CD4-positive, alpha-beta T cell treated with Interleukin-4 for 4 hours (primary cell): ENCODE data around the gene MAD1L1.
A peak's percentile ranks its signal among the peaks of the same experiment; 100 is the strongest.

Experiments
- DNase-seq: peaks from one replicate; pipeline ENCODE4 v3.0.0-alpha.2; 2020

MAD1L1 gene

DNA sequence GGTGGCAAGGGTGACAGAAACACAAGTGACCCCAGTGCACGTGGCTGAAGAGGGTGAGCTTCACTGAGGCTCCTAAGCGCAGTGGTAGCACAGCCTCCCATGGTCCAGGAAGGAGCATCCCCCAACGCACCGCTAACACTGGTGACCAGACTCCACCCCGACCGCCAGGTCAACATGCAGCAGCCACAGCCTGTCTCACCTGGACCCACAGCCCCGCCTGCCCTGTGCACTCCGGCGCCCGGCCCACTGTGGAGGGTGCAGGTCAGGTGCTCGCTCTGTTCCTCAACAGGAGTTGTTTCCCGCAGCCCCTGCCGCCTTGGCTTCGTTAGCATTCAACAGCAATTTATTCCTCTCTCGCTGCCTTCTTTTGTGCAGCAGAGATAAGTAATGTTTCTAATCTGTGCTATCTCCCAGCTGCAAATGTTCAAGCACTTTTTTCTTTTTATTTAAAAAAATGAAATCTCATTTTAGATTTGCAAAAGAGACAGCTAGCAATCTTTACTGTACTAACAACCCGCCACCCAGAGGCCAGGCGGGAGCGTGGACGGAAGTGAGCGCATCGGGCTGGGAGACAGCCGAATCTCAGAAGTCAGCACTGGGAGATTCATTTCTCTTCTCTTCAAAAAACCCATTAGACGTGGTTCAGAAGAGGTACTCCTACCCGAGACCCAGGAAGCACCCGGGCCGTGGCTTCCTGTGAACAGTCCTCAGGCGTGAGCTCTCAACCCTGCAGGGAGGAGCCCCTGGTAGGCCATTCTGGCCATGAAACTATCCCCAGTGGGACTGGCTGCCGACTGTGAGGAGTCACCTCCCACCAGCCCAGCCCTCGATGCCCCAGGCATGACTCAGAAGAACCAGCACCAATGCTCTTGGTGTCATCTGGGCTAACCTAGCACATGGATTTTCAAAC lies 133.4 kb downstream of the MAD1L1 start:
- DNase-seq, result peak; percentile 10

DNA sequence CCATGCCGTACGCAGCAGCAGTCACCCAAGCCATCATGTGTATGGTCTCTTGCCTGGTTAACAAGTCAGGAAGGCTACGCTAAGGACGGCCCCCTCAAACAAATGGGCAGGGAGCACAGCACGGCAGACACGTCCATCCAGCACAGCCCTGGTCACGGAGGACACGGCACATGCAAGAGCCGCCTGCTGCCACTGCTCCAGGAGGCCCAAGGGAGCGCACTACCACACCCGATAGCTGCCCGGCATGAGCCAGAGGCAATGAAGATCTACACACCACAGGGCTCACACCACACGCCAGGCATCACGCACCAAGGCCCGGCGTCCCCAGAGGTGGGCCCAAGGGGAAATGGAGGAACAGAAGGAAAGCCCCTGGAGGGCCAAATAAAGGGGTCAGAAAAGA lies 134.2 kb downstream of the MAD1L1 start:
- no peak for DNase-seq

DNA sequence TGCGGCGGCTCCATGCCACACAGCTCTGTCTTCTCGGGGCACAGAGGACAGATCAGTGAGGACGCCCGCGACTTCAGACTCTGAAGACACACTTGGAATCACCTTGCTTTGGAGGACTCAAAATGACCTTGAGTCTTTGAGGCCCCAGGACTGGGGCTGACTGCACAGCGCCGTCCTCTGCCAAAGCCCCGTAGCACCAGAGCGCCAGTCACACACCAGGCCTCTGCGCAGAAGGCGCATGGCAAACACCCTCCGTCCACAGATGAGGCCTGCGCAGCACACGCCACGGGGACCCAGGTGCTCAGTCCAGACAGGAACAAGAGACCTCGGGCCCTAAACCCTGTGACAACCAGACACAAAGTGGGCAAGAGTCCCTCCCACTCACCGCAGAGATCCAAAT lies 134.7 kb downstream of the MAD1L1 start:
- DNase-seq, result no peak

DNA sequence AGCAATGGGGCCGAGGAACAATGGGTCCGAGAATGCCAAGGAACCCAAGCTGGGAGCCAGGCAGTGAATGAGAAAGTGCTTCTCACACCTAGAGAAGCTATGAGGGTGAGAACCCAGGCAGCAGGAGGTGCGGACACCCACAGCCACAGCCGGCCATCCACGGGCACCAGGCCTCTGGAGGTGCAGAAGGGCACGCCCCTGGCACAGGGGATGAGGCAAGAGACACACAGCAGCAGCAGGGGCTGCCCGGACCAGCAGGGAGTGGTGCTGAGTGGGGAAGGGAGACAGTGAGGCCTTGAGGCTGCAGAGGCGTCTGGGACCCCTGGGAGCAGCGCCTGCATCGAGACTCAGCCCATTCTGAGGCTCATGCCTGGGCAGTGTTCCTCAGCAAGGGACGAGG lies 135.3 kb downstream of the MAD1L1 start:
- DNase-seq, result no peak

DNA sequence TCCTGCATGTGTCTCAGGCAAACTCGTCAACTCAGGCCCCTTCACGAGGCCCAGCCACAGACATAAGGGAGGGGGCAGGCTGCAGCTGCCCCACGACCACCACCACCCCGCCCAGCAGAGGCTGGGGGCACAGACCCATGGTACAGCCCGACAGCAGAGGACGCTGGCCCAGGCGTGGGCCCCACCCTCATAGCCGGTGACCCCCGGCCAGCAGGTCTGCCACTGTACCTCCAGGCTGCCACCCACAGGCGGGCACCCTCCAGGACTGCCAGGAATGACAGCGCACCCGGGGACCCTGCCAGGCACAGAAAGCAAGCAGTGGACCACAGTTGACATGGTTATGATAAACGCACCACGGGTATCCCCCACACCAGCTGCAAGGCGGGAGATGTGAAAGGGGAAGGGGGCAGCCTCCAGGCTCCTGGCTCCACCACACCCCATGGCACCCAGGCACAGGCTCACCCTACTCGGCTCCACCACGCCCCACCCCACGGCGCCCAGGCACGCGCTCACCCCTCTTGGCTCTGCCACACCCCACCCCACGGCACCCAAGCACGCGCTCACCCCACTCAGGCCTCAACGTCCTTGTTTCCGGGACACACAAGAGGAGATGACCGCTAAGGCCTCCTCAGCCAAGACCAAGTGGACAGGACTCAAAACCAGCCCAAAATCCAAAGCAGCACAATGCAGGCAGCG lies 135.9 kb downstream of the MAD1L1 start:
- DNase-seq, result no peak

DNA sequence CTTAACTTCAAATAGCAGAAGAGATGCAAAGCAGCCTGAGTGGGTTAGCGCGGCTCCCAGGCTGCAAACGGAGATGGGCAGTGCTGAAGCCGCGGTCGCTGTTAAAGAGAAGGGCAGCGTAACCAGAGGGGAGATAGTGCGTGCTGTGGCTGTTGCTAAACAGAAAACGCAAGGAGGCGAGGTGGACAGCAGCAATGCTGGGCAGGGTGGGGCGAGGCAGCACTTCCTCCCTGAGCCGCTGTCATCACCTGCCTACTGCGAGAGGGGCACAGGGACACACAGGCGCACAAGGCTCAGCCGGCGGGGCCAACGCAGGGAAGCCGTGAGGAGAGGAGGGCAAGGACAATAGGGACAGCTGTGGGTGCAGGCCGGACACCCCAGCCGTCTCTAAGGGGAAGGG lies 137.3 kb downstream of the MAD1L1 start:
- no peak for DNase-seq

DNA sequence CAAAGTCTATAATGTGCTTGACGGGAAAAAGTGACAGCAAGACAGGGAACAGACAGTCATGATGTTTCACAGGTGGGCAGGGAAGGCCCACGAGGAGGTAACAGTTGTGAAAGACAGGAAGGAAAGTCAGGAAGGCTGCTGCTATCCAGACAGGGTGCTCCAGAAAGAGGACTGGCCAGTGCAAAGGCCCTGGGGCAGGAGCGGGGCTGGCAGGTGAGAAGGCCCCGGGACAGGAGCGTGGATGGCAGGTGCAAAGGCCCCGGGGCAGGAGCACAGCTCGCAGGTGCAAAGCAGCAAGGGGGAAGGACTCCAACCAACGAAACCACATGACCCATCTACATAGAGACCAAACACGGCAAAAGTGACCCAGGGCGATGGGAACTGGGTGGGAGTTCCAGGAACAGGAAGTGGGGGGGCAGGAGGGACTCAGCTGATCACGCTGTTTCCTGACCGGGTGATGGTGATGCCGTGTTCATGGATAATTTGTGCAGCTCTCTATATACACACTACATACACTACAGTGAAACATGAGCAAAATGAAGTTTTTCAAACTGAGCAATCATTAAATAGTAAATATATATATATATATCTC lies 138.2 kb downstream of the MAD1L1 start:
- DNase-seq, result no peak

DNA sequence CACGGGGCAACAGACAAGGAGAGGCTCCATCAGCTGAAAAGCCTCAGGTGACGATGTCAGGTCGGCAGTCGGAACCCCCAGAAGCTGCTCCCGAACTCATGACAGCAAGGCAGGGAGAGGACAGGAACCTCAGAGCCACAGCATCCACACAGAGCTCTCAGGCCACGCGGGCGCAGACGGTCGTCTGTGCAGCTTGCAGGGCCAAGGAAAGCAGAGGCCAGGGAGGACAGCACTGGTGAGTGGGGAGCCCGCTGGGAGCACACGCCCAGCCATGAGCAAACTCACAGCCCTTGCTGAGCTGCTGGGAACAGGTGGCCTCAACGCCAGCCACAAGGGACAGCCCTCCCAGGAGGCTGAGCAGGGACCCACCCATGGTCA lies 138.9 kb downstream of the MAD1L1 start:
- no peak for DNase-seq

DNA sequence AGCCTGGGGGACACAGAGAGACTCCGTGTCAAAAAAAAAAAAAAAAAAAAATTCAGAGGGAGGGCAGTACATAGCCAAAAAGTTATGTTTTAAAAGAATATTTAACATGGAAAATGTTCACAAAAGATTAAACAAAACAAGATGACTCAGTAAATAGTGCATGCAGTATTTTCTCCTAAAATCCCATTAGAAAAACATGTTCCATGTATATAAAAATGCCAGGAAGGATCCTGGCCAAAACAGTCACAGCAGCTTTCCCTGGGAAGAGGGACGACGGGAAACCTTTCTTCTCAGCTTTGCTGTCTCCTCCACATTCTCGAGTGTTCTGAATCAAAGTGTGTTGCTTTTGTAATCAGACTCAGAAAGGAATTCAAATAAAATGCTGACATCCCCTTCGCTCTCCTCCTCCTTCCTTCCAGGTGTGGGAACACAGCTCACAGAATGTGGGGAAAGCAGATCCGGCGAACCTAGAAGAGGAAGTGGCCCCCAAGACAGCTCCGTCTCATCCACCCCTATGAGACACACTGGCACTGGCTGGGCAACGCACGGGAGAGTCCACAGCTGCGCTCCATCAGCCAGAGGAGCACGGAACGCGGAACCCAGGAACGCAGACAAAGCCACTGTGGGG lies 139.4 kb downstream of the MAD1L1 start:
- DNase-seq, result no peak

DNA sequence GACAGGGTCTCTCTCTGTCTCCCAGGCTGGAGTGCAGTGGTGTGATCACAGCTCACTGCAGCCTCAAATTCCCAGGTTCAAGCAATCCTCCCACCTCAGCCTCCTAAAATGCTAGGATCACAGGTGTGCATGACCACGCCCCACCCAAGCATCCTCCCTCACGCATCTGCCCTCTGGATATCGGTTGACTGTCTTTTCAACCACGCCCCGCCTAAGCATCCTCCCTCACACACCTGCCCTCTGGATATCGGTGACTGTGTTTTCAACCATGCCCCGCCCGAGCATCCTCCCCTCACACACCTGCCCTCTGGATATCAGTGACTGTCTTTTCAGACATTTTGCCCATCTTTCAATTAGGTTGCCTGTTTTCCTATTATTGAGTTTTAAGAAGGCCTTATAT lies 140.5 kb downstream of the MAD1L1 start:
- DNase-seq, result no peak

DNA sequence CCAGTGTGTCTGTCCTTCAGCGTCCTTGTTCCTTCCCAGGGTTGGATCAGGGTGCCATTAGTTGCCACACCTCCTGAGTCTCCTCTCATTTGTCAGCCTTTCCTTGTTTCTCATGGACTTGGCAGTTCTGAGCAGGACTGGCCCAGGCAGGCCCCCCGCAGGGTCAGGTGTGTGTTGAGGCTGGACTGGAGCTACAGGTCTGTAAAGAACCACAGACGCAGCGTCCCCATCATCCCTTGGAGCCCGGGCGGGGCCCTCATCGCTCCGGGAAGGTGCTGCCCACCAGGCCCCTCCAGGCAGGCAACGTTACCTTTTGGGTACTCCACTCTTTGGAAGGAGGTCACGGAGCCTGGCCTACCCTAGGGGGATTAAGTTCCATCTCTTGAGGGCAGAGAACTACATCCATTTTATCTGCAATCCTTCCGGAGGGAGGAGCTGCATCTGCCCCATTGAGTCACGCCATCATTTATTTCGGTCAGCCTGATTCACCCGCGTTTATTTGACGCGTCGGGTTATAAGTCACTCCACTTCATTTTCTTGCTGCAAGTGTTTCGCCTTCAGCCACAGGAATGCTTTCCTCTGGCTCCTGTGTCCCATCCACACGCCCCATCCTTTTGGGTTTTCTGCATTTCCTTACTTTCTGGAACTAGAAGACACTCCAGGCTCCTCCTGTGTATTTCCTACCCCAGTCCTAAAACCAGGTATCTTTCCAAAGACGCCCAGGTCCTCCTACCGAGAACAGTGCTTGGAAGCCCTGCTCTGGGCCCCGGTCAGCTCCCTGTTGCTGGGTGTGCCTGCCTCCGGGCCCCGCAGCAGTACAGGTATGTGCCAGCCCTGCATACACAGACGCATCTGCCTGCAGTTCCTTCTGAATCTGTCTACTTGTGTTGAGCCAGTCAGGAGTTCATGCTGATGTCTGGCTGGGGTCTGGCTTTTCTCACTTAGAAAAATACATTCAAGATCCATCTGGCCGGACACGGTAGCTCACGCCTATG lies 141.9 kb downstream of the MAD1L1 start:
- DNase-seq, result no peak

DNA sequence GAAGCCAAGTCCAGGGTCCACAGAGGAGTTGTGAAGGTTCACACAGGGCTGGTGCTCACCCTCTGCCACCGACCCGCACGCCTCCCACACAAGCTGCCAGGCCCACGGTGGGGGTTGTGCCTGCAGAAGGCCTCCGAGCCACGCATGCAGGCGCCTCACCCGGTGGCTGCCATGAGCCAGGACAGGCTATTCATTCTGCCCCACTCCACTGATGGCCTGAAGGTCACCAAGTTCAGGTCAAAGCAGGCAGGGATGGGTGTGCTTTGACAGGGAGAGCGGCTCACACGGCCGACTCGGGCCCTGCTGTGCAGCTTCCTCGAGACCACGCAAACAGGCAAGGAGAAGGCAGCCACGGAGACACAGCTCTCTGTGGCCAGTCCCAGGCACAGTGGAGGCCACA lies 143.9 kb downstream of the MAD1L1 start:
- DNase-seq, result no peak

DNA sequence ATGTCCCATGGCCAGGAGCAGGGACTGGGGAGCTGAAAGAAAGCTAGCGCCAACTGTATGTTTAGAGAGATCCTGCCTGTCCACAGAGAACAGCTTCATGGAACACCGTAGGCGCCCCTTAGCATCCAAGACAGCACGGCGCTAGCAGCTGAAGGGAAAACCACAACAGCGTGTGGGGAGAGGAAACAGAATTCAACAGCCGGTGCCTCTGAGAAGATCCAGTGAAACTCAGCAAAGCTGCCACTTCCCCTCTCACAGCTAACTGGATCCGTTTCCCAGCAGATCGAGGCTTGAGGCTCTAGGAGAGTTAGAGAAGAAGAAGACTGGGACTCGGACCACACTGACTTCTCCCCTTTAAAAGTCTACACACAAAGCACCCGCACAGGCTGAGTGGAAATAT lies 145.0 kb downstream of the MAD1L1 start:
- DNase-seq, result no peak

DNA sequence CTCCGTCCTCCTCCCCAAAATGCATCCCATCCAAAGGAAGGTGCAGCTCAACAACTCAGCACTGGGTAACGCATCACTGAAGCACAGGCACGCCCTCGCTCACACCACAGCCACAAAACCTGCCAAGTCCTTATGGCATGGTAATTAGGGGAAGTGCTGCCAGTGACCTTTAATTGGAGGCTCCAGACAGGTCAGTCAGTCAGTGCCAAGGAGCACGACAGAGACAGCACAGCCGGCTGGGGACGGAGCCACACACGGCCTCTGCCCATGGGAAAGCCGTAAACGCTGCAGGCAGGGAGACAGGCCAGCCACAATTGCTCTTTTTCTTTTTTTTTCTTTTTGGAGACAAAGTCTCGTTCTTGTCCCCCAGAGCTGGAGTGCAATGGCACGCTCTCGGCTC lies 146.5 kb downstream of the MAD1L1 start:
- no peak for DNase-seq

DNA sequence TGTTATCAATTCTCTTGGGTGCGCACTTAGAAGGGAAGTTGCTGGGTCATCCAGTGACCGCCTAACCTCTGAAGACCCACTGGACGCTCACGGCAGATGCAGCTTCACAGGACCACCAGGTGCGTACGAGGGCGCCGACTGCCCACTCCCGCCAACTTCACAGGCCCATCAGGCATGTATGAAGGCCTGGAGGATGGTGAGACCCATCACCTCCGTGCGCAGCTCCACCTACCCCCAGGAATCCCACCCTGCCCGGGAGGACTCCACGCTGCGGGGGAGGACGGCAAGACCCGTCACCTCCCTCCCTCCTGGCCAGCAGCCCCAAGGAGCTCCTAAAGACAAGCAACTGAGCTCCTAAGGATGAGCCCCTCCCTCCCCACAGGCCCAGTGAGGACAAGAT lies 146.9 kb downstream of the MAD1L1 start:
- no peak for DNase-seq

DNA sequence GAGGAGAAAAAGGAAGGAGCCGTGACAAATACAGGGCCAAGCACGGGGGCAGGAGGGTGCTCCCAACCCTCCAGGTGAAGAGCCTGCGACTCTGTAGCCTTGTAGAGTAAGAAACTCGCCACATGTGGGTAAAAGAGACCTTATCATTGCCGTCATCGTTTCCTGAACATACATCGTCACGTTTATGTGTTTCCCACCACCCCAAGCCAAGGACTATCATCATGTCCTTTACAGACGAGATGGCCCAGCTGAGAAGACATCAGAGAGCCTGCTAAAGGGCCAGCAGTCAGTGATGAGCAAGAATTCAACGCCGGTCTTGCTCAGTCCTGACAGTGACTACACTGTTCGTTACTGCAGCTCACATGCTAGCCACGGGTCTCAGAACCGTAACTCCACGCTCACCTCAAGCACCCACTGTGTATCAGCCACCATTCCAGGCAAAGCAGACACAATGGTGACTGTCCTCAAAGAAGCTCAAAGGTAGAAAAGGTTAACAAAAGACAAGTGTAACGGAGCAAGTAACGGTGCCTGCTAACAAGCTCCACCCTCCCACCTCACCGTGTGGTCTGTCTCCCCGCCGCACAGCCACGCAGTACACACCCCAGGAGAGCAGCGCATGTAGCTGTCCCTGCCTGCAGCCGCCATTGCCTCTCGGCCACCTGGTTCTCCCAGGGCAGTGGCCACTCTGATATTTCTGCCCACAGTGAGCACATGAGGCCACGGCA lies 147.8 kb downstream of the MAD1L1 start:
- DNase-seq, result no peak

DNA sequence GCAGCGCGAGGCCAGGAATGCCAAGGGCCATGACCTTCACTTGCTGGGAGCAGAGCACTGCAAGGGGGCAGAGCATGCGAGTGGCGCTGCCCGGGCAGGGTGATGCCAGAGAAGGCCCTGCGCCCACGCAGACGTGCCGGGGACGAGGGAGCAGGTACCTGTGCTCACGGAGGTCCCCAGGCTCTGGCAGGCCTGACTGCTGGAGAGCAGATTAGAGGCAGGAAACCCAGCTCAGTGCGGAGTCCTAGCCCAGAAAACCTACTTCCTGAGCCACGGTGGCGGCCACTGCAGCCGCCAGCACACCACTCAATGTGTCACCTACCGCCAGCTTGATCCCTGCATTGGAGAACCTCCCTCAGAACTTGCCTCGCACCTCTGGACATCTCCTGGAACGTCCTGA lies 148.4 kb downstream of the MAD1L1 start:
- DNase-seq, result no peak

DNA sequence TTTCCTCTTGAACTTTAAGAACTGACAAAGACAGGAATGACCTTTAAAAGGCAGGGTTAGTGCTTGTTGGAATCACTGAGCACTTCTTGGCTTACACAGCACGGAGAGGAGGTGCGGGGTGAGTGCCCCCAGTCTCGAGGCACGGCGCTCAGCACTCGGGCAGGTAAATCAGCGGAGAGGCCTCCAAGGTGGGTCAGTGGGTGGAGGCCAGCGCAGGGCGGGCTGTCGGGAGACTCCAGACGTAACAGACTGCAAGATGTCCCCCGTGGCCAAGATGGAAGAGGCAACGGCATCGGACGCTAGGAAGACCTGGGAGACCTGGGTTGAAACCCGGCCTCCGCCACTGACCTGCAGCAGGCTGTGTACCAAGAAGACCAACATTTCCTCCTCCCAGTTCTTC lies 149.4 kb downstream of the MAD1L1 start:
- DNase-seq, result no peak

DNA sequence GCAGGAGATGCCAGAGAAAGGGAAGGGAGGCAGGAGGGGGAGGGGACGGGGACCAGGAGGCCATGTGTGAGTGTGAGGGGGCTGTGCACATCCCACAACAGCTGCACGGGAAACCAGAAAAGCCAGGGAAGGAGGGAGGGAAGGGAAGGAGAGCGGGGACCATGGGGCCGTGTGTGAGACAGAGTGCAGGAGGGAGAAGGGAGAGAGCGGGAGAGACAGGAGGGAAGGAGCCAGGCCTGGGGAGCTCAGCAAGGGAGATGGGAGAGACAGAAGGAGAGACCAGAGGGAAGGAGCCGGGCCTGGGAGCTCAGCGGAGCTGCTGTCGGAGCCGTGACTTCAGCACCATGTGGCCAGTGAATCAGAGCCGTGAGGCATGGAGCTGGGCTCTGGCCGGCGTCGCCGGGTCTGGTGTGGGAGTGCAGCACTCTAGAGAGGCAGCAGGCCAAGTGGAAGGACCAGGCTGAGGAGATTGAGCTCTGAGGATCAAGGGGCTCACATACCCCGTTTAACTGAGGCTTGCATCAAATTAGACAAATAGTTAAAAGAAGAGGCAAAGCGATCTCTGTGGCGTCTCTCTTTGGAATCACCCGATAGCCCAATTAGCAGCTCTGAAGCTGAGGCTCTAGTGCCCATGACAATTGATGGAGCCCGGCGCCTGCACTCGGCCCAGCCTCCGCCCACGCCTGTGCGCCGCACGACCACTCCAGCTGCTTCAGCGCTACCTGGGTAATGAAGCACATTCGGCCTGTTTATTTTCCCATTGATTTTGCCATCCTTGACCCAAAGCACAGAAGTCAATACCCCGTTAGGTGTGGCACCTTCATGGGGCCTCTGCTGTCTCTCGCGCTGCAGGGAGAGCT lies 150.4 kb downstream of the MAD1L1 start:
- DNase-seq, result no peak

DNA sequence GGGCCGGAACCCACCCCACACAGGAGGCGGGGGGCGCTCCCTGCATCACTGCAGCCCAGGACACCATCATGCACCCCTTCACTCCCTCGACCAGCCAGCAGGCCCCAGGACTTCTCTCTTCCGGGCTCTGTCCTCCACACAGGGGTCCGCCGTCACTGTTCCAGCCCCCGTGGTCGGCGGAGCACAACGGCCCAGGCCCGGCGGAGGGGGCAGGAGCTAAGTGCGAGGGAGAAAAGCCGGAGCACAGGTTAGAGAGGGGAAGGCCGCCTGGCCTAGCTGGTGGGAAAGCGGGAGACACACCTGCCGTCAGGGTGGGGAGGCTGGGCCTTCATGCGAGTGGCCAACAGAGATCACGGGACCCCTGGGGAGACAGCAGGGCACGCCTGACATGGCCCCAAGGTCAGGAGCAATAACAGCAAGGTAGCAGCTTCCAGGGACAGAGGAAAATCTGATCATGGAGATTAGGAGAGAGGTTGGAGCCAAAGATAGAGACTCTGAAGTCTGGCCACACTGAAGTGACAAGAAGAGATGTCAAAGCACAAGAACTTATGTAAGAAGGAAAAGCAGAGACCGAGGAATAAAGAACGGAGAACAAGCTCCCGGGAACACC lies 151.1 kb downstream of the MAD1L1 start:
- DNase-seq, result no peak
